ENCODE results near the gene TRIM27.
A peak's percentile ranks its signal among the peaks of the same experiment; 100 is the strongest.
"Not testable (repeated sequence)": the region's sequence is repeated elsewhere in the genome, so short reads cannot be mapped to it uniquely, and the experiment has no call there.

TRIM27 gene

DNA sequence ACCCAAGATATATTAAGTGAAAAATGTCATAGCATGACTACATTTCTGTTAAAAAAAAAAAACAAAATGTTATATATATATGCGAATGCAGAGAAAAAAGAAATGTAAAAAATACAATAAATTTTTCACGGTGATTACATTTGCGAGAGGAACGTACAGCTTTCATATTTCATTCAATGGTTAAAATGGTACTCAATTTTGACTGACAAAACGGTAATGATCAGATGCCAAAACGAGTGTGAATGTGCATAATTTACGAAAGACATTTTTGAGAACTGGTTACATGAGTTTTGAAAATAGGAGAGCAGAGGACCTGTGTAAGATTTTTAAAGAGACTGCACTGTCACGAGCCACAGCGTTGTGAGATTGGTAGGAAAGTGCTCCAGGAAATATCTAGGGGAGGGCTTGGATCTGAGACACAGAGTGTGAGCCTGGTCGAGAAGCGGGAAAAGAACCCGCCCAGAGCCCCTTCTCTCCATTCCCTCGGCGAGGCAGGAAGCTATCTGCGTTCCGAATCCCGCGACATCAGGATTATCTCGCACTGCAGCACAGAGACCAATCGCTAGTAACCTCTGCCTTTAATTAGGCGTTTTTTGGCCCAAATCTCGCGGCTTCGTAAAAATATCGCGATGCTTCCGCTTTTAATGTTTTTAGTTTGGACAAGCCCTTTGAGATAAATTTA is 28.5 kb downstream of the TRIM27 start:
- peak in 4 of 6 experiments; percentile 87 to 94 (median 92) for DNase-seq

DNA sequence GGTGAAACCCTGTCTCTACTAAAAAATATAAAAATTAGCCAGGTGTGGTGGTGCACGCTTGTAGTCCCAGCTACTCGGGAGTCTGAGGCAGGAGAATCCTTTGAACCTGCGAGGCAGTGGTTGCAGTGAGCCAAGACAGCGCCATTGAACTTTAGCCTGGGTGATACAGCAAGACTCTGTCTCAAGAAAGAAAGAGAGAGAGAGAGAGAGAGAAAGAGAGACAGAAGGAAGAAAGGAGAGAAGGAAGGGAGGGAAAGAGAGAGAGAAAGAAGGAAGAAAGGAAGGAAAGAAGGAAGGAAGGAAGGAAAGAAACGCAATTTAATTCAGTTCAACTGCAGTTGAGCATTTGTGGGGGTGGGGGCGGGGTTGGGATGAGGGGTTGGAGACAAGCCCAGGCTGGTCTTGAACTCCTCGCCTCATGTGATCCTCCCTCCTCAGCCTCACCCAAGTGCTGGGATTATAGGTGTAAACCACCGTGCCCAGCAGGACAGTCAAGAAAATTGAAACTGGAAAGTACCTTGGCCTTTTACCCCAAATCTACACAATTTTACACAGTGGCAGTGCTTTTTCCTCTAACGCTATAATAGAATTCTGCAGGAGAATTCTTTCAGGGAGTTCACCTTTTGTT is 30.5 kb downstream of the TRIM27 start:
- no peak for DNase-seq

DNA sequence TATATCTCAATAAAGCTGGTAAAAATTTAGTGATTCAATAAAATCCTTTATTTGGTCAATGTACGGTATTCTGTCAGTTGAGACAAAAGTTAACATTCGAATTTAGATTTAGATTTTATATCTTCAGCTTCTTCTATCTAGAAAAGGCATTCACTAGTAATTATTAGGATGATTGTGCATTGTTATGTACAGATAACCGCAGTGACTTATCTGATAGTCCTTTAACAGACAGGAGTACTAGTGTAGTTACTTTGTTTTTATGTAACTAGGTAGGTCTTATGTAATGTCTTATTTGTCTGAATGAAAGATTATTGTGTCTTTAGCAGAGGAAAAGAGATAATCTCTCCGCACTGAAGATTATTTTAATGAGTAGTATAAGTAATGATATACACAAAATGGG is 31.3 kb downstream of the TRIM27 start:
- DNase-seq, result no peak

DNA sequence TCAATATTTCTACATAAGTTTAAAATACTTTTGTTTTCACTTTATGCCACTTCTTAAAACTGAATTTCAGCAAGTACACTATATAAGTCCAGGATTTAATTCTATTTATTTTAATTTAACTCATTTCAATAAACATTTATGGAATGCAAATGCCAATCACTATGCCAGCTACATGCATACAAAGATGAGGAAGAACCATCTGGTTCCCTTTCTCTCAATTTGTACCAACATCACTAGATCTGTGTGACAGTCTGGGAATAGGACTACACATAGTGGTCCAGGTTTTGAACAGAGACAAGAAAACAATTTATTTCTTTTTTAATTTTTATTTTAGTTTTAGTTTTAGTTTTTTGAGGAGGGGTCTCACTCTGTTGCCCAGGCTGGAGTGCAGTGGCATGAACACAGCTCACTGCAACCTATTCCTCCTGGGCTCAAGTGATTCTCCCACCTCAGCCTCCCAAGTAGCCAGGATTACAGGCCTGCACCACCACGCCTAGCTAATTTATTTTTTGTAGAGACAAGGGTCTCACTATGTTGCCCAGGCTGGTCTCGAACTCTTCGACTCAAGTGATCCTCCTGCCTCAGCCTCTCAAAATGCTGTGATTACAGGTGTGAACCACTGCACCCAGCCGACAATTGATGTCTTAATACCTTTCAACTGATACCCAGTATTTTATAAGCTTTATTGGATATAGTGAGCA is 35.8 kb downstream of the TRIM27 start:
- no peak for DNase-seq

GRCh38 chr6:28886079-28886439 is 37.7 kb downstream of the TRIM27 start:
- DNase-seq, result no peak

GRCh38 chr6:28884423-28885131 is 39.2 kb downstream of the TRIM27 start:
- DNase-seq, result peak; percentile 57 to 94 (median 81)

GRCh38 chr6:28880894-28881780 is 42.6 kb downstream of the TRIM27 start:
- peak; percentile 19 to 65 (median 42) for DNase-seq

GRCh38 chr6:28880519-28880893 is 43.3 kb downstream of the TRIM27 start:
- no peak for DNase-seq

DNA sequence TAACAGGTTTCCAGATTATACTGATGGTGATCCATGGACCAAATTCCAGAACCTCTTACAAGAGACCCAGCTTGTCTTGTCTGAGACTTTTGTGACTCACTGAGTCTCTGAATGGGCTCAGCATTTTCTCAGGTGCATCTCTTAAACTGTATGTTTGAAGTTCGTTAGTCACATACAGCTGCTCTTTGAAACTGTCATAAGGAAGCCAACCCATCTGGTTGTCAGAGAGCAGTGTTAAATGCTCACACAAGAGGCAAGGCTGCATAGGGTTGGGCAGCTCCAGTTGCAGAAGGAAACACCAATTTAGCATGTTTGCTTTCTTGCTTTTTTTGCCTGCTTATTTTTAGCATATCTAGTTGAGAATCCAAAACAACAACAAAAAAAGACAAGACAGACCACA is 47.1 kb downstream of the TRIM27 start:
- DNase-seq, result no peak

DNA sequence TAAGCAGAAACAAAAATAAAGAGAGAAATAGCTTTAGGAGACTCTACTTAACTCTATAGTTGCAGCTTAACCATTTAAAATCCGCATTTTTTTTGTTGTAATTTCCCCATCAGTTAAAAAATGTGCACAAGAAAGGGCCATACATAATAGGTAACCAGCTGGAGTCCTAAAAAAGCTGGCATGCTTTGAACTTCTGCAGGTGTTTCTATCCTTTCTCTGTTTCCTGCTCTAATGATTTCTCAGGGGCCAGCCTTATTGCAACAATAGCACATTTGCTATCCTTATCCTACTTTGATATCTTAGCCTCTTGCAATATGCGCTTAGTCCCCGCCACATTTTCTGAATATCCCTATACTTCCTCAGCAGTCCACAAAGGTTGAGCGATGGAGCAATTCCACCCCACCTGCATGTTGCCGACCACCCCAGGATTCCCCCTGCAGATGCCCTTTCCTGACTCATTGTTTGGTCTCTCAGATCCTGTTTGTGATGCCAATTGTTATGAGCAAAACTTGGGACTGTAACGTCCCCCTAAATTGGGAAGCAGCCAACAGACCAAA is 48.5 kb downstream of the TRIM27 start:
- DNase-seq, result no peak

DNA sequence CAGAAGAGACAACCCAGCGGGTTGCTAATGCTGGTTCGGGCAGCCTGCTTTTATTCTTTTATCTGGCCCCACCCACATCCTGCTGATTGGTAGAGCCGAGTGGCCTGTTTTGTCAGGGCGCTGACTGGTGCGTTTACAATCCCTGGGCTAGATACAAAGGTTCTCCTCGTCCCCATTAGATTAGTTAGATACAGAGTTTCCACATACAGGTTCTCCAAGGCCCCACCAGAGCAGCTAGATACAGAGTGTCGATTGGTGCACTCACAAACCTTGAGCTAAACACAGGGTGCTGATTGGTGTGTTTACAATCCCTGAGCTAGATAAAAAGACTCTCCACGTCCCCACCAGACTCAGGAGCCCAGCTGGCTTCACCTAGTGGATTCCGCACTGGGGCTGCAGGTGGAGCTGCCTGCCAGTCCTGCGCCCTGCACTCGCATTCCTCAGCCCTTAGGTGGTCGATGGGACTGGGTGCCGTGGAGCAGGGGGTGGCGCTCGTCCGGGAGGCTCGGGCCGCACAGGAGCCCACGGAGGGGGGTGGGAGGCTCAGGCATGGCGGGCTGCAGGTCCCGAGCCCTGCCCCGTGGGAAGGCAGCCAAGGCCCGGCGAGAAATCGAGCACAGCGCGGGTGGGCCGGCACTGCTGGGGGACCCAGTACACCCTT is 51.5 kb downstream of the TRIM27 start:
- DNase-seq, result not testable (repeated sequence)

DNA sequence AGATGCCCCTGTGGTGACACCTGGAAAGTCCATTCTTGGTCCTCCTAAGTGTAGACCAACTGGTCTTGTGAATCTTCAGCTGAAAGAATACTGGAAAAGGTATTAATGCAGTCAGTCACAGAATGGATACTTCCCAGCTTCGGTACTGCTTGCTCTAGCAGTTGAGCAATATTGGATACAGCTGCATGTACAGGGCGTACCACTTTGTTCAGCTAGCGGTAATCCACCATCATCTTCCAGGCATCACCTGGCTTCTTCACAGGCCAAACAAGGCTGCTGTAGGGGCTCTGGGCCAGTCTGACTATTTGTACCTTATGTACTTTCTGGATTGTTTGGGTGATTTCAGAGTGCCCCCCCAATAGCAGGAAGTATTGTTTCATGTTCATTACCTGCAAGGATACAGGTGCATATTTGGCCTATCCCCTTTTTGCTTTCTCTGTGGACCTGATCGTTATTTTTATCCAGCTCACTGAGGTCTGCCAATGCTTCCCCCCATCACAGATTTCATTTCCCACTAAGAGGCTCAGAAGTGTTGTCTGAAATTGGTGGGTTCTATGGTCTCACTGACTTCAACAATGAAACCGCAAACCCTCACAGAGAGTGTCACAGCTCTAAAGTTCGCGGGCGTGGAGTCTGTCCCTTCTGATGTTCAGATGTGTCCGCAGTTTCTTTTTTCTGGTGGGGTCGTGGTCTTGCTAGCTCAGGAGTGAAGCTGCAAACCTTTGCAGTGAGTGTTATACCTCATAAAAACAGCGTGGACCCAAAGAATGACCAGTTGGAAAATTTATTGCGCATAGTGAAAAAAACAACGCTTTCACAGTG is 52.2 kb downstream of the TRIM27 start:
- no peak for DNase-seq

GRCh38 chr6:28868873-28869272 is 54.9 kb downstream of the TRIM27 start:
- no peak for DNase-seq

DNA sequence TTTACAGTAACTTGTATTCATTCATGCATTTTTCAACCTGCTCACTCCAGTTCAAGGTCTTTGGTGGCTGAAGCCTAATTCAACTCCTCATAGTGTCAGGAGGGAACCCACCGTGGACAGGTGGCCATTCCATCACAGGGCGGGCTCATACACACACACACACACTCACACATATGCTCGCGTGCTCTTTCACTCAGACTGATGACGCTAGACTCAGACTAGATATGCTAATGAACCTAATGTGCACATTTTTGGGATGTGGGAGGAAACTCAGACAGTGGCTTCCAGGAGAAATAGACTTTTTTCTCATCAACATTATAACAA is 56.7 kb downstream of the TRIM27 start:
- no peak for DNase-seq

- peak; percentile 71 to 91 (median 82) for DNase-seq
Observed at GRCh38 chr6:28866205-28867085, 57.3 kb downstream of the TRIM27 start.

GRCh38 chr6:28865401-28866204 is 58.2 kb downstream of the TRIM27 start:
- peak in 5 of 6 experiments; percentile 36 to 87 (median 66) for DNase-seq

GRCh38 chr6:28864326-28864923 is 59.4 kb downstream of the TRIM27 start:
- no peak for DNase-seq

- peak; percentile 68 to 96 (median 83) for DNase-seq
Observed at GRCh38 chr6:28863604-28864325, 60.0 kb downstream of the TRIM27 start.
